ENCODE measurements around the gene NEMP2. TPM values are rescaled to one million over a fixed set of nuclear protein-coding genes. Genes with fewer than 3 reads are reported as not detected.

The NEMP2 gene
- total and polyA plus RNA-seq, 2 of the 8 experiments (the other 6 are each of a cell fraction or from before 2014, with no cell fraction given) = 3.1 to 5.3 TPM

- Histone ChIP-seq H4K20me1 (replicated peaks in 1 of 2; ENCODE audit: control insufficient read depth in 1 of 2, insufficient read depth in 2 of 2, low read length in 2 of 2) (no peaks in the 10 kb centered on the region), H4K91ac (replicated peaks; ENCODE audit: insufficient read length, low read length) (no peak overlapping the region), H3K4me1 (replicated peaks in 1 of 4; ENCODE audit: control insufficient read depth in 3 of 4, insufficient read depth in 4 of 4, low read length in 3 of 4) (no peaks in the 10 kb centered on the region), H2BK5ac (ENCODE audit: low read depth, low read length) (no peak overlapping the region), H4K5ac (ENCODE audit: insufficient read length, low read depth, low read length) (no peak overlapping the region), H3K9me3 (ENCODE audit: insufficient read depth in 2 of 2, low read depth in 1 of 2, low read length in 1 of 2) (peaks cover 0 to 4% of the 10 kb centered on the region in 2 experiments; a peak in 1 of 4 replicates), H3K27me3 (replicated peaks in 1 of 4; ENCODE audit: control insufficient read depth in 3 of 4, extremely low read depth in 1 of 4, insufficient read depth in 3 of 4, low read length in 3 of 4) (no peaks in the 10 kb centered on the region), H2AFZ (ENCODE audit: low read length) (no peak overlapping the region), H3K14ac (ENCODE audit: insufficient read length) (no peak overlapping the region), H3K4me3 (ENCODE audit: extremely low read depth in 1 of 4, insufficient read depth in 2 of 4, low read depth in 3 of 4, low read length in 4 of 4) (no peak overlapping the region), H3K56ac (replicated peaks; ENCODE audit: insufficient read length, low read depth, low read length) (no peak overlapping the region), H2BK20ac (ENCODE audit: low read length) (no peak overlapping the region), H4K8ac (ENCODE audit: extremely low read depth, insufficient read depth, low read length) (no peak overlapping the region), H2BK12ac (ENCODE audit: low read depth, low read length) (no peak overlapping the region), H2BK15ac (ENCODE audit: low read length) (no peak overlapping the region), H3K36me3 (ENCODE audit: control insufficient read depth in 2 of 4, insufficient read depth in 4 of 4, low read length in 3 of 4) (no peaks in the 10 kb centered on the region; a peak in 1 of 8 replicates), H2AK5ac (ENCODE audit: low read depth, low read length) (no peak overlapping the region), H3K9ac (replicated peaks in 1 of 4; ENCODE audit: extremely low read depth in 1 of 4, low read depth in 3 of 4, low read length in 3 of 4) (no peak overlapping the region), H3K18ac (ENCODE audit: extremely low read depth, low read length) (no peak overlapping the region), H3K27ac (ENCODE audit: low read depth, low read length) (no peak overlapping the region), H3K79me1 (ENCODE audit: low read depth, low read length) (no peaks in the 10 kb centered on the region), H3K79me2 (ENCODE audit: control insufficient read depth in 1 of 2, insufficient read depth in 2 of 2, low read length in 2 of 2) (no peaks in the 10 kb centered on the region), H2BK120ac (replicated peaks; ENCODE audit: low read depth, low read length) (no peak overlapping the region), H3K4me2 (ENCODE audit: insufficient read depth in 1 of 2, low read depth in 2 of 2, low read length in 2 of 2) (no peak overlapping the region), H3K4ac (replicated peaks; ENCODE audit: insufficient read length, low read depth, low read length) (no peak overlapping the region), H3K23ac (ENCODE audit: insufficient read length) (no peak overlapping the region), H3K23me2 (ENCODE audit: low read depth, low read length) (no peaks in the 10 kb centered on the region)
- no peak for TF ChIP-seq TAF1 (IDR thresholded peaks at IDR 0.05; ENCODE audit: low read depth, low read length)
- TF ChIP-seq CBX5 (IDR thresholded peaks at IDR 0.05; ENCODE audit: low read depth, low read length) = no peak
- TF ChIP-seq KDM1A (IDR thresholded peaks at IDR 0.05; ENCODE audit: borderline replicate concordance, low read length) = no peak
- no peak for TF ChIP-seq E2F6 (IDR thresholded peaks at IDR 0.05)
- CTCF ChIA-PET (ENCODE audit: partially characterized antibody) = interaction anchor here (1.1 kb wide), 1 partner anchor 20 kb away, joined by 3 read pairs; no protein-coding TSS in a partner anchor
- FAIRE-seq (no peak), DNase-seq (ENCODE audit: low read depth in 1 of 2, low spot score in 2 of 2) (no peak)
- 94% methylated on average over 4 of the region's 4 CpGs; no CpG with 5 or more reads in 1 of the 2 experiments for WGBS, 2 experiments (ENCODE audit: extremely low coverage in 1 of 2, insufficient coverage in 1 of 2, insufficient read length in 1 of 2, insufficient replicate concordance in 2 of 2, low coverage in 1 of 2, low lambda C conversion rate in 2 of 2, missing lambda C conversion rate in 1 of 2)
- POLR2A ChIA-PET (ENCODE audit: partially characterized antibody) = interaction anchor here (1.0 kb wide), 1 partner anchor 50 kb away, joined by 3 read pairs; no protein-coding TSS in a partner anchor
Measured at GRCh38 chr2:190583507-190584337, 49.2 kb upstream of the NEMP2 start.

Measured in H1 (cell line).